ENCODE results near the gene RTL10.
"Not testable (repeated sequence)": the region's sequence is repeated elsewhere in the genome, so short reads cannot be mapped to it uniquely, and the experiment has no call there.

RTL10 gene

GRCh38 chr22:19842393-19843106, 12.1 kb downstream of the RTL10 start:
- DNase-seq = no peak

DNA sequence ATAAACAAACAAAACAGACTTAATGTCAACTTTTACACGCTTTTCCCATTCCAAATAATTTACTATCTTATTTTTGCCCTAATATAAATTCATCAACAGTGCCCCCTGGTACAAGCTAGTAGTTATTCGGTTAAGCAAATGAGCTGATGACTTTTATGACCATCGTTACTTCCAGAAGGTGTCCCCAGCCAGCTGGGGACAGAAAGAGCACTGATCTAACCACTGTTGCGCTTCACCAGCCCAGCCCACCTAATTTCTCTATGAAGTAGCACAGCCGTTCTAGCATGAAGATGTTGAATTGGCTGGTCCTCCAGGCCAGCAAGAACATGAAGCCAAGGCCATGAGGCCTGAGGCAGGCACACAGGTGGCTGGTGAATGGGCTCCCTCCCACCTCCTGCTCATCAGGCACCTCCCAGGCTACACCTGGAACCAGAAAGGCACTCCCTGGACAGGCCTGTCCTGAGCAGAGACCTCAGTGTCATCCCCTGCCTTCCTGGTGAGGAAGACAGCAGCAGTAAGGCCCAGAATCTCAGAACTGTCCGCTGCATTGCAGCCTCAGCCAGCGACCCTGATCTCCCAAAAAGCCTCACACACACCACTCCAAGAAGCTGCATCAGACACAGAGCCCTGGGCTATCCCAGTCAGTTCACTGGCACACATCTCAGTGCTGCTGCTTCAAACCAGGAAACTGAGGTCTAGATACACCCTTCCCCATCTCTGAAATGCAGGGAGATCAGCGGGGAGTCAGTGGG, 12.9 kb downstream of the RTL10 start:
- no peak for DNase-seq

DNA sequence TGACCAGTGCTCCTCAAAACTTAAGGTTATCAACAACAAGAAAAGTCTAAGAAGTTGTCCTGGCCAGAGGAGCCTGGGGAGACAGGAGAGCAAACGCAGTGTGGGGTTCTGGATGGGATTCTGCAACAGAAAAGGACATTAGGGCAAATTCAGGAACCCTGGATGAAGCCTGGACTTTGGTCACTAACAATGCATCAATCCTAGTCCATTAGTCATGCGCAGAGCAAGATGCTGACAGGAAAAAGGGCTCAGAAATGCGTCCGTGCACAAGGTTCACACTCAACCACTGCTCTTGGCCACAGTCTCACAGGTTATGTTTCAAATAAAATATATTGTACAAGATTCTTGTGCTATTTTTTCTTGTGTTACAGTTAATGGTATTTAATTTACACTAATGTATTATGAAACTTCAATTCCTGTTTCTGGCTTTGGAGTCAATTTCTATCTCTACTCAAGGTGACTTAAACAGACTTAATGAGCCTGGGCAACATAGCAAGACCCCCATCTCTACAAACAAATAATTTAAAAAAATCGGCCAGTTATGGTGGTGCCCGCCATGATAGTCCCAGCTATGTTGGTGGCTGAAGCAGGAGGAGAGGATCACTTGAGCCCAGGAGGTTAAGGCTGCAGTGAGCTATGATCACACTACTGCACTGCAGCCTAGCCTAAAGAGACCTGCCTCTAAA, 13.6 kb downstream of the RTL10 start:
- DNase-seq = no peak

DNA sequence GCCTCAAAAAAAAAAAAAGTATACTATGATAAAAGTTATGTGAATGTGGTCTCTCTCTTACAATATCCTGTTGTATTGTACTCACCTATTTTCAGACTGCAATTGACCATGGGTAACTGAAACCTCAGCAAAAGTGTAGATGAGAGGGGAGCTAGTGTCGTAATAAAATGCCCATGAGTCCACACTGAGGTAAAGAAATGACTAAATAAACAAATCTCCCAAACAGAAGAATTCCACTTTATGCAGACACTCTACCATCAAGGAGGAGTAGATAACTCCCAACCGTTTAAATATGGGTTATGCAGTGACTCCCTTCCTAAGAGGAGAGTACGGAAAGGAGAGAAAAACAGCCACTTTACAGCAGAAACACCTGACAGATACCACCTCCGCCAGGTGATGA, 14.6 kb downstream of the RTL10 start:
- DNase-seq = no peak

DNA sequence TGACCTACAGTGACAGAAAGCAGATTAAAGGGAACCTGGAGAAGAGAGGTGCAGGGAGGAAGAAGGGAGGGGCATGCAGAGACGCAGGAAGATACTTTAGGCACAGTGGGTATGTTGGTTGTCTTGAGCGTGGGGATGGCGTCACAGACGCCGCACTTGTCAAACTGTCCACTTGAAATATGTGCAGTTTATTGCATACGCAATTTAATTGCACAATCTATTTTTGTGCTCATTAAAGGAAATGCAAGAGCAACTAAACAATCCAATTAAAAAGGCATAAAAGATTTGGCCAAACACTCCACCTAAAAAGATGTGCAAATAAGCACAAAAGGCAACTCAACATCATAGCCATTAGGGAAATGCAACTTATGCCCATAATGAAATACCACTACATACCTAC, 16.8 kb downstream of the RTL10 start:
- DNase-seq = no peak

- no peak for DNase-seq
These were observed 18.2 kb downstream of the RTL10 start for GRCh38 chr22:19836512-19836911.

GRCh38 chr22:19834599-19834998, 20.1 kb downstream of the RTL10 start:
- no peak for DNase-seq

DNA sequence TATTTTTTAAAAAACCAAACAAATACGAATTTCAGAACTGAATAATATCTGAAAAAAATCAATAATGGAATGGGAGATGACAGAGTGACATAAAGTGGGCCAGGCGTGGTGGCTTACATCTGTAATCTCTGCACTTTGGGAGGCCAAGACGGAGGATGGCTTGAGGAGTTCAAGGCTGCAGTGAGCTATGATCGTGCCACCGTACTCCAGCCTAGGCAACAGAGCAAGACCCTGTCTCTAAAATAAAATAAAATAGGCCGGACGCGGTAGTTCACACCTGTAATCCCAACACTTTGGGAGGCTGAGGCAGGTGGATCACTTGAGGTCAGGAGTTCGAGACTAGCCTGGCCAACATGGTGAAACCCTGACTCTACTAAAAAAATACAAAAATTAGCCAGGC, 21.3 kb downstream of the RTL10 start:
- not testable (repeated sequence) for DNase-seq

DNA sequence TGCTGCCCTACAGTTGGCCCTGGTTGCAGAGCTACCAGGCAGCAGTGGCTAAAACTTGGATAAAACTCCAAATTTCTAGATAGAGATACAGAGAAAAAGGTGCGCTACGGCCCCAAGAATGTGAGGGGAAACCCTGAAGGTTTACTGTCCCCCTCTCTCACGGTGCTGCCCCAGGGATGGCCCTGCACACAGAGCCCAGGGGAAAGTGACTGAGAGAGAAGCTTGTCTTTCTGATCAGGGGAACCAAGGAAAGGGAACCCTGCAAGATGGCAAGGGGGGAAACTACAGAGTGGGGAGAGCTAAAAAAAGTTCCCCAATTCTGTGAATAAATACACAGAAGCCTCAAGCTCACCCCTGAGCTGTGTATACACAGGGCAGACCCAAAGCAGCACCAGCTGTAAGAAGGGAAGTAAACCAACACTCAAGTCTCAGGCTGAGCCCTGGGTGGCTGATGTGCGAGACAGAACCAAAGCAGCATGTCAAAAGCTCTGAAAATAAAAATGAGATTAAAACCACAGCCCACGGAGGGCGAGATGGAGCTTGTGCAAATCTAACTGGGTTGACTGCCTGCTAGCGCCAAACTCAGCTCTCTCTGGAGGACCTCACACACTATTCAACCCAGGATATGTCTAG, 22.1 kb downstream of the RTL10 start:
- DNase-seq = no peak

GRCh38 chr22:19831979-19832378, 22.7 kb downstream of the RTL10 start:
- not testable (repeated sequence) for DNase-seq

DNA sequence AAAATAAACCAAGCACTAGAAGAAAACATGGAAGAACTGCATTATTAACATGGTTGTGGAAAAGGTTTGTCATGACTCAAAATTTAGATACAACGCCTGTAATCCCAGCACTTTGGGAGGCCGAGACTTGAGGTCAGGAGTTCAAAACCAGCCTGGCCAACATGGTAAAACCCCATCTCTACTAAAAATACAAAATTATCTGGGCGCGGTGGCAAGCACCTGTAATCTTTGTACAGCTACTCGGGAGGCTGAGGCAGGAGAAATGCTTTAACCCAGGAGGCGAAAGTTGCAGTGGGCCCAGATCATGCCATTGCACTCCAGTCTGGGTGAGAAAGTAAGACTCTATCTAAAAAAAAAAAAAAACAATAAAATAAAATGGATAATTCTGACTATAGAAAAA, 23.7 kb downstream of the RTL10 start:
- DNase-seq = no peak

- no peak for DNase-seq
These were observed 26.7 kb downstream of the RTL10 start for GRCh38 chr22:19828035-19828401.

DNA sequence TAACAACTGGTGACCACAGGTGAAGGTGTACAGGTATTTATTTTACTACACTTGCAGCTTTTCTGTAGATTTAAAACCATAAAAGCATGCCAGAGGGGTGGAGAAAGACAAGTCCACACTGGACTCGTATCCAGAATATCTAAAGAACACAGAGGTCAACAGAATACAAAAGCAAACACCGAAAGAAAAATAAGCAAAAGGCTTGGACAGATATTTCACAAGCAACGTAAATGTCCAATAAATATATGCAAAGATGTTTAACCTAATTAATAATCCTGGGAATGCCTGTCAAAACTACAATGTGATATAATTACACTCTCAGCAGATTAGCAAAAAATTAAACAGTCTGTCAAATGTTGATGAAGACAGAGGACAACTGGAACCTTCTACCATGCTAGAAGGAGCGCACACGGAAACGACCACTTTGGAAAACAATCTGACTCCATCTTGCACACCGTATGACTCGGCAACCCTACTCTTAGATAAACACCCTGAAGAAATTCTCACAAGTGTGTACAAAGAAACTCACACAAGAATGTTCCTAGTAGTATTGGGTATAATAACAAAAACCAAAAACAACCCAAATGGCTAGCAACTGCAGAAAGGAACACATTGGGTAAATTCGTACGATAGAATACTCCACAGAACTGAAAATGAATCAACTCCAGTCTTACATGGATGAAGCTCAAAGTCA, 27.2 kb downstream of the RTL10 start:
- DNase-seq = no peak

GRCh38 chr22:19826619-19826950, 28.1 kb downstream of the RTL10 start:
- DNase-seq = no peak

DNA sequence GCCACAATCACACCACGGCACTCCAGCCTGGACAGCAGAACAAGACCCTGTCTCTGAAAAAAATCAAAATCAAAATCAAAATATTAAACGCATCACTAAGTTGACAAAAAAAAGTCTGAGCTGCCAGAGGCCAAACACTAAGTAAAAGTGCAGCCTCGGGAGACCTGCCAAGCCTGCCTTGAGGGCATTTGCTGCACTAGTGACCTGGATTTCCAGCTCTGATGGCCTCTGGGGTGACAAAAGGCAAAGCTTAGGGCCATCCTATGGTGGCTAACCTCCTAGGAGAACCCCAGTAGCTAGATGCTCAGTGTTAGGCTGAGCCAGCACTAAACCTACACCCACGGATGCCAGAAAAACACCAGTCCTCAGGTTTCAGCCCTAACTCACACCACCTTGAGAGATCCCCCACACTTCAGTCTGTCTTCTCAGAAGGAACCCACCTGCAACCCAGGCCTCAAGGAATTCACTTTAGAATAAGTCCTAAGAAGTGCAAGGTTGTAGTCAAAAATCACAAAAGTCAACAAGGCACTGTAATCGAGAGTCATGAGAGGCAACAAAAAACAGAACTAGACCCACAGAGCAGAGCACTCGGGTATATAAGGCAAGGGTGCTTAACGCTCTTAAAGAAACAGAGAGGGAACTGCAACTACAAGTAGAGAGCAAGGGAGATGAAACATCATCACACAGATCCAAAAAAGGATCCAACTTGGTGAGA, 28.6 kb downstream of the RTL10 start:
- no peak for DNase-seq

GRCh38 chr22:19824926-19825339, 29.7 kb downstream of the RTL10 start:
- DNase-seq = no peak

DNA sequence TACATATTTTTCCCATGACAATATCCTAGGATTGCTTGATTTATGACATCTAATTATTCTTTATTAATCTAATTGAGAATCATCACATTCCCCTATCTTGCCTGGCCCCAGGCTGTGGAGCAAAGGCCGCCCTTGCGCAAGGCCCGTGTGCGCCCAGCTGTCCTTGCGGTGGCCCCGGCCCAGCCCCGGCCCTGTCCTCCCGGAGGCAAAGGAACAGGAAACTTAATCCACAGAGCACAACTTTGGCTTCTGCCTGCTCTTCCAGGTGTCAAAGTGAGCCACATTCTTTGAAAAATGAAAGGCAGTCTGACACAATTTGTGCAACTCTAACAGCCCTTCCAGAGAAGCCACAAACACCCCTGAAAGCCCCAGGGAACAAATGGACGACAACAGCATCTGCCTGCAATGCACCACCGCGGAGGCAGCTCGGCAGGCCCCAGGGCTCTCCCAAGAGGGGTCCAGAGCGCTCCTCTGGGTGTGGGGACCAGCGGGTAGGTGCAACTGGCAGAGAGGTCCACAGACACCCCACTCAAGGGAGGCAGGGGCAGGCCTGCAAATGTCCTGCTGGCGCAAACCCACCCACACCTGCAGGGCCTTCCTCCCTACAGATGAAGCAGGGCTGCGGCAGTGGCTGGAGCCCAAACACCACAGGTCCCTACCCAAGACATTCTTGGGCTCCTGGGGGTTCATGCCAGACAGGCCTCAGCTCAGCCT, 30.3 kb downstream of the RTL10 start:
- DNase-seq = no peak

DNA sequence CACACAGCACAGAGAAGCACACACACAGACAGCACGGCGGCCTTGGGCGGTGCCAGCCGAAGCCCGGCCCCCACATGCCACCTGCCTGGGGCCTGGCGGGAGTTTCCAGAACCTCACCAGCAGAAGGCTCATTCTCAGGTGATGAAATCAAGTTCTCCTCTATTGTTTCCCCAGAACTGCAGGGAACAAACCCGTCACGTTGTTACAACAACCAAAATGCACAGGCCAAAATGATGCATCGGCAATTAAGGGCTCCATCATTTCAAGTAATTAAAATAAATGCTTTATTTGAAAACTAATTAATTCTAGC, 30.8 kb downstream of the RTL10 start:
- no peak for DNase-seq

DNA sequence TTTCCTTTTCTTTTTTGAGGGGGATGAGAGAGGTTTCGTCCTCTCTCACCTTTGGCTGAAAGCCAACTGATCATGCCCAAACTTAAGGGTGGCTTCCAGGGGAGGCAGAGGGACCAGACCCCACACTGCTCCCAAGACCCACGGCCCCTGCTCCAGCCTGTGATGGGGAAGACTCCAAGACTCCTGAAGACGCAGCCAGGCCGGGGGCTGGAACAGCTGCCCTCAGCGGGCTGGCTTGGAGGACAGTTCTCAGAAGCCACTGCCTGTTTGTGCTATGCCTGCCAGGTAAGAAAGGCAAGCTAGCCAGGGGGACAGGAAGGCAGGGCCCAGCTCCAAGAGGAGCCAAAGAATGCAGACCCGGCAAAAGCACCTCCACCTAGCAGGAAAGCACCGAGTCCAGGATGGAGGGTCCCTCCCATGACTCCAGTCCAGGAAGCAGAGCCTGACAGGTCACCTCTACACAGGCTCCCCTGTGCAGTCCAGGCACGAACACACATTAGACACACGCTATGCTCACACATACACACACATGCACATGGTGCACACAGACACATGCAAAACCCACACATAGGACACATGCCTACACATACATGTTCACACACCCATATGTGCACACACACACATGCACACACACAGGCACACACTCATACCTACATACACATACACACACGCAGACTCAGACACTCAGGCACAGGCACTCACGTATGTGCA, 31.3 kb downstream of the RTL10 start:
- no peak for DNase-seq

DNA sequence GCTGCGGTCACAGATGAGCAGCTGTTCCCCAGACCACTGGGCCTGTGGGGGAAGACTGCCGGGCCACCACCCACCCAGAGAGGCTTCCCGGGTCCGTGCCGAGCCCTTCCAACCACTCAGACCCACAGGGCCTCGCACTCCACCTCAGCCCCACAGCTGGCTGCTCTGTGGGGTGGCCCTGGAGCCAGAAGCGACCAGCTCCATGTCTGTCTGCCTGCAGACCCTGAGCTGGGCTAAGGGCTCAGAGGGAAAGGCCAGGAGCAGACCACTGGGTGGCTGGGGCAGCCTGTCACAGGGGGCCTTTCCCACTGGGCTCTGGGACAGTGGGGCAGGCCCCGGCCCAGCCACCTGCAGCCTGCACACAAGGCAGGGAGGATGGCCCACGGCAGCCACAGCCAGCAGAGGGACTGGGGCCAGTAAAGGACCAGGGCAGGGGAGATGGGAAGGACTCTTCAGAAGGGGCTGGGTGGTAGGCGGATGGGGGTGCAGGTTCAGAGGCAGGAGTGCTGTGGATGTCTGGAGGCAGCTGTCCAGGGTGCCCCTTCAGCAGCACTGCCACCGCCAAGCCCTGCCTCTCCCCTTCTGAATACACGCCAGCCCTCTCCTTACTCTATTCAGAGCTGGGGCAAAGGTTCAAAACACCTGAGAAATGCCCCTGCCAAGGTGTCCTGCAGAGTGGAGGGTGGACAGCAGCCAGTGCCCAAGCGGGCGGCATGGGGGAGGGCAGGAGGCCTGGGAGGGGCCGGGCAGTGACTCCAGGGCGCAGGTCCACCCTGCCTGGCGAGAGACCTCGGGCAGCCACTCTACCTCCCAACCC, 32.2 kb downstream of the RTL10 start:
- DNase-seq = no peak

Data from NCI-H748 treated with DMSO at 0.1 percent for 48 hours (cell line).